Keratinocyte (primary cell): ENCODE measurements around the gene FRYL. TPM values are rescaled to one million over a fixed set of nuclear protein-coding genes. Genes with fewer than 3 reads are reported as not detected.

Experiments
- DNase-seq: peaks from one replicate; pipeline ENCODE4 v3.0.0-alpha.2; 2011; ENCODE audit warnings: low read depth, missing footprints, low spot score
- FAIRE-seq: peaks from 2 replicates; lab custom pipeline; 2011; peaks lifted over from hg19 to GRCh38; lab: Jason Lieb, UNC
- H2AFZ ChIP-seq: 2 replicates; pipeline ENCODE4 v1.6.0; 2012; ENCODE audit warnings: low read length, control low read depth, inconsistent platforms; ENCODE audit not compliant: control insufficient read depth
- H3K27ac ChIP-seq: 2 replicates; pipeline ENCODE4 v1.5.1; 2011; ENCODE audit warnings: low read length; ENCODE audit not compliant: control insufficient read depth, insufficient read depth
- H3K27me3 ChIP-seq: 3 replicates; pipeline ENCODE4 v1.6.0; 2011; ENCODE audit warnings: low read length; ENCODE audit not compliant: control insufficient read depth, insufficient read depth; ENCODE audit errors: extremely low read depth
- H3K36me3 ChIP-seq, 2 experiments: 2 replicates in 1 of 2; 3 replicates in 1 of 2; pipeline ENCODE4 v1.5.1; 2011; ENCODE audit warnings: low read length in 2 of 2, mild to moderate bottlenecking in 1 of 2; ENCODE audit not compliant: control insufficient read depth in 2 of 2, insufficient read depth in 2 of 2; ENCODE audit errors: extremely low read depth in 1 of 2
- H3K4me1 ChIP-seq: 3 replicates; pipeline ENCODE4 v1.5.1; 2011; ENCODE audit warnings: low read length; ENCODE audit not compliant: control insufficient read depth, insufficient read depth; ENCODE audit errors: extremely low read depth
- H3K4me2 ChIP-seq: 3 replicates; pipeline ENCODE4 v1.6.0; 2011; ENCODE audit warnings: low read depth, low read length; ENCODE audit not compliant: control insufficient read depth, insufficient read depth; ENCODE audit errors: extremely low read depth
- H3K4me3 ChIP-seq, 3 experiments: fragments of 200-600 bp in 1 of 3; sonication (generic) in 1 of 3; 2 replicates in 2 of 3; 3 replicates in 1 of 3; pipeline ENCODE4 v1.5.1; 2011 to 2016; ENCODE audit warnings: low read length in 3 of 3, mild to moderate bottlenecking in 3 of 3, control low read depth in 2 of 3, inconsistent platforms in 1 of 3, low read depth in 1 of 3, mixed read lengths in 1 of 3, mixed run types in 1 of 3, moderate library complexity in 1 of 3; ENCODE audit not compliant: control insufficient read depth in 2 of 3, insufficient read depth in 2 of 3; ENCODE audit errors: extremely low read depth in 1 of 3
- H3K79me2 ChIP-seq: 2 replicates; pipeline ENCODE4 v1.6.0; 2012; ENCODE audit warnings: low read length; ENCODE audit not compliant: control insufficient read depth, insufficient read depth
- H3K9ac ChIP-seq: 3 replicates; pipeline ENCODE4 v1.6.0; 2011; ENCODE audit warnings: low read length; ENCODE audit not compliant: control insufficient read depth, insufficient read depth; ENCODE audit errors: extremely low read depth
- H3K9me1 ChIP-seq: 3 replicates; pipeline ENCODE4 v1.6.0; 2011; ENCODE audit warnings: low read length; ENCODE audit not compliant: control insufficient read depth, insufficient read depth; ENCODE audit errors: extremely low read depth
- H3K9me3 ChIP-seq: 2 replicates; pipeline ENCODE4 v1.5.1; 2012; ENCODE audit warnings: low read depth, low read length; ENCODE audit not compliant: control insufficient read depth
- H4K20me1 ChIP-seq: 3 replicates; pipeline ENCODE4 v1.6.0; 2011; ENCODE audit warnings: low read length; ENCODE audit not compliant: control insufficient read depth, insufficient read depth; ENCODE audit errors: extremely low read depth
- EZH2 ChIP-seq: IDR thresholded peaks from one replicate; pipeline ENCODE4 v1.6.1; 2012; ENCODE audit warnings: inconsistent platforms, mild to moderate bottlenecking, low read length, moderate library complexity
- dilution Hi-C: fragments of 300-500 bp; cut with MboI; formaldehyde crosslinking; loops from one replicate; pipeline ENCODE4 v1.7.0; 2020; ENCODE audit warnings: low sequenced_read_pairs; ENCODE audit not compliant: extremely low pct_ligation_motif_present
- polyA plus RNA-seq, 5 experiments: library from polyadenylated mRNA; depleted of rRNA in 3 of 5; stranded (reverse) in 3 of 5; stranded (forward) in 1 of 5; unstranded in 1 of 5; fragments of >200 nt; gene quantifications; 1 replicate in 1 of 5; 2 replicates in 3 of 5; 3 replicates in 1 of 5; pipeline versions ENCODE4 v1.2.1 to v1.2.3, GENCODE V29; 2011 to 2012; ENCODE audit warnings: missing spikeins in 2 of 5, low read depth in 1 of 5, low replicate concordance in 1 of 5
- TF ChIP-seq, protein P1 (sequence below), 3 experiments: IDR thresholded peaks in 1 of 3; conservative IDR thresholded peaks in 1 of 3; optimal IDR thresholded peaks in 1 of 3; 2 replicates in 2 of 3; 3 replicates in 1 of 3; pipeline versions ENCODE3 to v1.5.1; 2011; ENCODE audit warnings: low read length in 3 of 3, mild to moderate bottlenecking in 3 of 3, moderate library complexity in 2 of 3, control low read depth in 1 of 3, inconsistent platforms in 1 of 3; ENCODE audit not compliant: insufficient read depth in 2 of 3; ENCODE audit errors: extremely low read depth in 1 of 3

Gene FRYL
- polyA plus RNA-seq, 1 donor (not counting 4 experiments of a cell fraction or from before 2014, with no cell fraction given) = 40.4 TPM

DNA sequence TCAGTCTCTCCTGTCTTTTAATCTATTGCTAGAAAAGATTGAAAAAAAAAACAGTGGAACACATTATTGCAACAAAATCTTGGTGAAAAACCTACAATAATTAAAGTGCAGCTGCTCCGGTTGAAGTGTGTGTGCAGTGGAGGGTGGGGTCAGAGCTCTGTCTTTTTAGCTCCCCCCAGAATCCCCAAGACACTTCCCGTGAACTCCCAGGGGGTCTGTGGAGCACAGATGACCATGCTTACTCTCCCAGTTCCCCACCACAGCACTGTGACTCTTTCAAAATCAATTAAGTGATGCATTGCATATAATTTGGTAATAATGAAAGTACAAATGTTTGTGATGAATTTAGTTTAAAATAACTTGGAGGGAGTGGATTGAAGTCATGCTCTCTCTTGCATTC is 312.6 kb downstream of the FRYL start:
- dilution Hi-C loops = no loop called here
- no peak for FAIRE-seq

DNA sequence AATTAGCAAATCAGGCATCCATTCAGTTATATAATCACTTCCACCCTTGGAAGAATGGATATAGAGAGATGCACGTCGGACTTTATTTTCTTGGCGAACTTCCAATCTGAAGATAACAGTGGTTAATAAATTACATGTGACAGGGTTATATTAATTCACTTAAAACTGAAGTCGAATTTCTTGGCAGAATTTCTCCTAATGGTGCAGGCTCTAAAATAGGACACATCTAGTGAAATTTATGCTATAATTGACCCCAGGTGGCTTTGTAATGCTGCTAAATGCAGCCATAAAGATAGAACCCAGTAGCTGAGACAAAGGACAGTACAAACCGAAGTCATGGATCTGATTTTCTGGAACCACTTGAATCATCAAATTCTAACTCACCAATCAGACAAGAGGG is 317.7 kb downstream of the FRYL start:
- Histone ChIP-seq H3K27ac (no peak overlapping the region), H3K4me1 (no peaks in the 10 kb centered on the region), H3K36me3 (no peaks in the 10 kb centered on the region), H3K9me3 (no peaks in the 10 kb centered on the region), H2AFZ (no peak overlapping the region), H3K9me1 (no peaks in the 10 kb centered on the region), H3K4me2 (no peak overlapping the region), H3K79me2 (no peaks in the 10 kb centered on the region), H3K27me3 (no peaks in the 10 kb centered on the region), H4K20me1 (no peaks in the 10 kb centered on the region), H3K4me3 (no peak overlapping the region), H3K9ac (no peak overlapping the region)
- dilution Hi-C loops = no loop called here
- DNase-seq (no peak), FAIRE-seq (no peak)
- no peak for TF ChIP-seq EZH2
- TF ChIP-seq, protein P1, sequence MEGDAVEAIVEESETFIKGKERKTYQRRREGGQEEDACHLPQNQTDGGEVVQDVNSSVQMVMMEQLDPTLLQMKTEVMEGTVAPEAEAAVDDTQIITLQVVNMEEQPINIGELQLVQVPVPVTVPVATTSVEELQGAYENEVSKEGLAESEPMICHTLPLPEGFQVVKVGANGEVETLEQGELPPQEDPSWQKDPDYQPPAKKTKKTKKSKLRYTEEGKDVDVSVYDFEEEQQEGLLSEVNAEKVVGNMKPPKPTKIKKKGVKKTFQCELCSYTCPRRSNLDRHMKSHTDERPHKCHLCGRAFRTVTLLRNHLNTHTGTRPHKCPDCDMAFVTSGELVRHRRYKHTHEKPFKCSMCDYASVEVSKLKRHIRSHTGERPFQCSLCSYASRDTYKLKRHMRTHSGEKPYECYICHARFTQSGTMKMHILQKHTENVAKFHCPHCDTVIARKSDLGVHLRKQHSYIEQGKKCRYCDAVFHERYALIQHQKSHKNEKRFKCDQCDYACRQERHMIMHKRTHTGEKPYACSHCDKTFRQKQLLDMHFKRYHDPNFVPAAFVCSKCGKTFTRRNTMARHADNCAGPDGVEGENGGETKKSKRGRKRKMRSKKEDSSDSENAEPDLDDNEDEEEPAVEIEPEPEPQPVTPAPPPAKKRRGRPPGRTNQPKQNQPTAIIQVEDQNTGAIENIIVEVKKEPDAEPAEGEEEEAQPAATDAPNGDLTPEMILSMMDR (optimal IDR thresholded peaks at IDR 0.05 in 1 of 3, IDR thresholded peaks at IDR 0.05 in 1 of 3, conservative IDR thresholded peaks at IDR 0.05 in 1 of 3; ENCODE audit: extremely low read depth in 1 of 3, insufficient read depth in 2 of 3, low read length in 3 of 3) = no peak

More for the DNA sequence above, 312.6 kb downstream of the FRYL start:
- Histone ChIP-seq H2AFZ (no peak overlapping the region), H3K9me1 (no peaks in the 10 kb centered on the region), H3K36me3 (no peaks in the 10 kb centered on the region), H3K4me1 (no peaks in the 10 kb centered on the region), H3K9me3 (no peaks in the 10 kb centered on the region), H4K20me1 (no peaks in the 10 kb centered on the region), H3K4me2 (no peak overlapping the region), H3K79me2 (no peaks in the 10 kb centered on the region), H3K27me3 (no peaks in the 10 kb centered on the region), H3K9ac (no peak overlapping the region), H3K27ac (no peak overlapping the region), H3K4me3 (no peak overlapping the region)
- TF ChIP-seq, protein P1 (optimal IDR thresholded peaks at IDR 0.05 in 1 of 3, IDR thresholded peaks at IDR 0.05 in 1 of 3, conservative IDR thresholded peaks at IDR 0.05 in 1 of 3; ENCODE audit: extremely low read depth in 1 of 3, insufficient read depth in 2 of 3, low read length in 3 of 3) = no peak
- TF ChIP-seq EZH2 = no peak
- DNase-seq = no peak
